HepG2 (cell line): ENCODE results near the gene KHNYN. TPM values are rescaled to one million over a fixed set of nuclear protein-coding genes. Genes with fewer than 3 reads are reported as not detected.

Source experiments
- GLI4 ChIP-seq: sonication (generic); formaldehyde crosslinking; IDR thresholded peaks from 2 replicates; pipeline ENCODE4 v1.5.1; 2020; ENCODE audit warnings: missing genetic modification reagents, mild to moderate bottlenecking, moderate library complexity, borderline replicate concordance
- HIVEP1 ChIP-seq: sonication (generic); formaldehyde crosslinking; IDR thresholded peaks from 2 replicates; pipeline ENCODE4 v1.4.0; 2020; ENCODE audit warnings: mild to moderate bottlenecking, missing genetic modification reagents
- KDM5B ChIP-seq: sonication (generic); formaldehyde crosslinking; IDR thresholded peaks from 2 replicates; pipeline ENCODE4 v1.4.0; 2020; ENCODE audit warnings: missing genetic modification reagents, mild to moderate bottlenecking, borderline replicate concordance
- KMT2B ChIP-seq: IDR thresholded peaks from 2 replicates; pipeline ENCODE4 v1.6.1; 2016; ENCODE audit warnings: missing genetic modification reagents, missing compliant biosample characterization
- MEF2D ChIP-seq: sonication (generic); formaldehyde crosslinking; IDR thresholded peaks from 2 replicates; pipeline ENCODE4 v1.5.1; 2020; ENCODE audit warnings: mild to moderate bottlenecking, missing genetic modification reagents
- MLLT10 ChIP-seq: sonication (generic); formaldehyde crosslinking; IDR thresholded peaks from 2 replicates; pipeline ENCODE4 v1.4.0; 2020; ENCODE audit warnings: missing genetic modification reagents
- NFIC ChIP-seq: IDR thresholded peaks from 2 replicates; pipeline ENCODE4 v1.6.1; 2012; ENCODE audit warnings: mild to moderate bottlenecking, low read length, inconsistent platforms
- SALL2 ChIP-seq: sonication (generic); formaldehyde crosslinking; IDR thresholded peaks from 2 replicates; pipeline ENCODE4 v1.8.1; 2023; ENCODE audit warnings: mild to moderate bottlenecking, missing genetic modification reagents, inconsistent platforms
- SMAD3 ChIP-seq: sonication (generic); formaldehyde crosslinking; IDR thresholded peaks from 2 replicates; pipeline ENCODE4 v1.4.0; 2020; ENCODE audit warnings: missing genetic modification reagents
- SSRP1 ChIP-seq: IDR thresholded peaks from 2 replicates; pipeline ENCODE4 v1.6.1; 2016; ENCODE audit warnings: control low read depth
- TCF7 ChIP-seq: sonication (generic); IDR thresholded peaks from 2 replicates; pipeline ENCODE4 v1.6.1; 2016; ENCODE audit warnings: antibody characterized with exemption, low read depth
- YEATS2 ChIP-seq: sonication (generic); formaldehyde crosslinking; IDR thresholded peaks from 2 replicates; pipeline ENCODE4 v1.4.0; 2020; ENCODE audit warnings: missing genetic modification reagents, borderline replicate concordance
- ZMYM3 ChIP-seq: sonication (generic); formaldehyde crosslinking; IDR thresholded peaks from 2 replicates; pipeline ENCODE4 v1.5.1; 2020; ENCODE audit warnings: mild to moderate bottlenecking, missing genetic modification reagents
- ZNF292 ChIP-seq: sonication (generic); formaldehyde crosslinking; IDR thresholded peaks from 2 replicates; pipeline ENCODE4 v1.8.1; 2022; ENCODE audit warnings: mild to moderate bottlenecking, low read depth, missing genetic modification reagents, borderline replicate concordance
- ZNF34 ChIP-seq: sonication (generic); formaldehyde crosslinking; IDR thresholded peaks from 2 replicates; pipeline ENCODE4 v1.4.0; 2020; ENCODE audit warnings: mild to moderate bottlenecking, missing genetic modification reagents, borderline replicate concordance
- ZNF343 ChIP-seq: sonication (generic); formaldehyde crosslinking; IDR thresholded peaks from 2 replicates; pipeline ENCODE4 v1.4.0; 2020; ENCODE audit warnings: mild to moderate bottlenecking, missing genetic modification reagents
- ZNF383 ChIP-seq: sonication (generic); formaldehyde crosslinking; IDR thresholded peaks from 2 replicates; pipeline ENCODE4 v1.4.0; 2020; ENCODE audit warnings: missing genetic modification reagents, mild to moderate bottlenecking, borderline replicate concordance
- ZNF598 ChIP-seq: sonication (generic); formaldehyde crosslinking; IDR thresholded peaks from 2 replicates; pipeline ENCODE4 v1.5.1; 2020; ENCODE audit warnings: mild to moderate bottlenecking, missing genetic modification reagents, borderline replicate concordance
- ZNF614 ChIP-seq: IDR thresholded peaks from 2 replicates; pipeline ENCODE4 v1.6.1; 2018; ENCODE audit warnings: missing biosample characterization, missing genetic modification reagents, inconsistent platforms, borderline replicate concordance
- polyA plus RNA-seq, 8 experiments: library from polyadenylated mRNA; depleted of rRNA in 3 of 8; stranded (reverse) in 7 of 8; unstranded in 1 of 8; fragments of >200 nt; fragmentation: Illumina TruSeq in 4 of 8; extraction: Trizol in 4 of 8; gene quantifications; 2 replicates each; pipeline versions ENCODE4 v1.2.1 to v1.2.3, GENCODE V29; 2011 to 2016; ENCODE audit warnings: low read depth in 4 of 8, missing spikeins in 1 of 8, mixed read lengths in 1 of 8; ENCODE audit not compliant: insufficient read depth in 1 of 8
- total RNA-seq, 5 experiments: library from RNA; depleted of rRNA; stranded (reverse); fragments of >200 nt; fragmentation: Illumina TruSeq; extraction: Trizol; gene quantifications; 2 replicates each; pipeline ENCODE4 v1.2.3, GENCODE V29; 2016; ENCODE audit warnings: low read depth in 1 of 5
- TF ChIP-seq, protein P1 (sequence below), 2 experiments: sonication (generic) in 1 of 2; formaldehyde crosslinking in 1 of 2; IDR thresholded peaks; 2 replicates each; pipeline versions ENCODE4 v1.4.0 to v1.6.1; 2018 to 2020; ENCODE audit warnings: missing genetic modification reagents in 2 of 2, borderline replicate concordance in 1 of 2, low read depth in 1 of 2, mild to moderate bottlenecking in 1 of 2, missing biosample characterization in 1 of 2
- TF ChIP-seq, protein P2 (sequence below): sonication (generic); formaldehyde crosslinking; IDR thresholded peaks from 2 replicates; pipeline ENCODE4 v1.5.0; 2020; ENCODE audit warnings: mild to moderate bottlenecking, missing genetic modification reagents, moderate library complexity
- TF ChIP-seq, protein P3 (sequence below), 2 experiments: sonication (generic) in 1 of 2; formaldehyde crosslinking in 1 of 2; IDR thresholded peaks; 2 replicates each; pipeline versions ENCODE4 v1.5.1 to v1.6.1; 2011 to 2020; ENCODE audit warnings: borderline replicate concordance in 1 of 2, low read depth in 1 of 2, low read length in 1 of 2, mild to moderate bottlenecking in 1 of 2, missing genetic modification reagents in 1 of 2, moderate library complexity in 1 of 2
- TF ChIP-seq, protein P4 (sequence below): sonication (generic); formaldehyde crosslinking; IDR thresholded peaks from 2 replicates; pipeline ENCODE4 v1.4.0; 2020; ENCODE audit warnings: mild to moderate bottlenecking, missing genetic modification reagents

Gene KHNYN
- total and polyA plus RNA-seq, 2 of the 13 experiments (the other 11 are each of a cell fraction or from before 2014, with no cell fraction given) = 52.8 to 75.7 TPM

DNA sequence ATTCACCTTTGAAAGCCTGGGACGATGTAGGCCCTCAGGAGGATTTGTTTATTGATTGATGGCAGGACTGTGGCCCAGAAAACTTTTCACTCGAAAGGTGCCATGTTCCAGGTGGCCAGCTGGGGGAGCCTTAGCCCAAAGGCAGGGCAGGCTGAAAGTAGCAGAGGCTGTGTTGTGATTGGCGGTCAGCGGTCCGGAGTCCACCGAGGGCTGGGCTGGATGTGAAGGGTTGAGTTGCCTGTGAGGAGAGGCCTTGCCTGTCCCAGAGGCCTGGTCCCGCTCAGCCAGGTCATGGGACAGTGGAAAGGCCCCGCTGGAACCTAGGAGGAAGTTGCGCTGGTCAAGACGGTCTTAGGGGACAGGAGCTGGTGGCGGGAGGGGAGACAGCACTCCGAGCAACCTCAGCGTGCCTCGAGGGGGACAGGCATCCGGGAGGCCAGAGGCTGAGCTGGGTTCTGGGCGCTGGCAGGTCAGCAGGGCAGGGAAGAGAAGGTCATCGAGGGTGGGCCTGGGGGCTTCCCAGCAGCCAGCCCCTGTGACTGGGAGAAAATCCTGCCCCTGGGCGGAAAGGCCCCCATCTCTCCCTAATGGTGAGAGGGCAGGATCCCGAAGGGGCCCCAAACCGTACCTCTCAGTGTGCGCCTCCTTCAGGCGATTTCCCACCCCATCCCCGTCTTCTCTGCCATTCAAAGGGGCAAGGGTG lies 52.0 kb downstream of the KHNYN start (continued):
- TF ChIP-seq, protein P1, sequence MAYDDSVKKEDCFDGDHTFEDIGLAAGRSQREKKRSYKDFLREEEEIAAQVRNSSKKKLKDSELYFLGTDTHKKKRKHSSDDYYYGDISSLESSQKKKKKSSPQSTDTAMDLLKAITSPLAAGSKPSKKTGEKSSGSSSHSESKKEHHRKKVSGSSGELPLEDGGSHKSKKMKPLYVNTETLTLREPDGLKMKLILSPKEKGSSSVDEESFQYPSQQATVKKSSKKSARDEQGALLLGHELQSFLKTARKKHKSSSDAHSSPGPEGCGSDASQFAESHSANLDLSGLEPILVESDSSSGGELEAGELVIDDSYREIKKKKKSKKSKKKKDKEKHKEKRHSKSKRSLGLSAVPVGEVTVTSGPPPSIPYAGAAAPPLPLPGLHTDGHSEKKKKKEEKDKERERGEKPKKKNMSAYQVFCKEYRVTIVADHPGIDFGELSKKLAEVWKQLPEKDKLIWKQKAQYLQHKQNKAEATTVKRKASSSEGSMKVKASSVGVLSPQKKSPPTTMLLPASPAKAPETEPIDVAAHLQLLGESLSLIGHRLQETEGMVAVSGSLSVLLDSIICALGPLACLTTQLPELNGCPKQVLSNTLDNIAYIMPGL (CRISPR knock-in tag; IDR thresholded peaks at IDR 0.05; ENCODE audit: borderline replicate concordance in 1 of 2, low read depth in 1 of 2) = peak; percentile 94 to 98
- TF ChIP-seq ZMYM3 (CRISPR knock-in tag) (peak; percentile 96), ZNF598 (peak; percentile 98), MLLT10 (CRISPR knock-in tag) (no peak), SALL2 (CRISPR knock-in tag) (peak; percentile 78), ZNF614 (peak; percentile 97), KMT2B (CRISPR knock-in tag) (0 out of 2 replicates have a peak, but pooled peaks have one; percentile 49), MEF2D (peak; percentile 89; the same call in 1 of the 2 replicates), ZNF383 (CRISPR knock-in tag) (0 out of 2 replicates have a peak, but pooled peaks have one; percentile 83), ZNF343 (CRISPR knock-in tag) (peak; percentile 91), ZNF34 (CRISPR knock-in tag) (peak; percentile 68; the same call in 1 of the 2 replicates), TCF7 (no peak), SSRP1 (CRISPR knock-in tag) (no peak), SMAD3 (peak; percentile 93), HIVEP1 (CRISPR knock-in tag) (peak; percentile 90), YEATS2 (CRISPR knock-in tag) (peak; percentile 95), GLI4 (CRISPR knock-in tag) (no peak; the same call in 1 of the 2 replicates), NFIC (no peak), ZNF292 (CRISPR knock-in tag) (peak; percentile 98), KDM5B (CRISPR knock-in tag) (peak; percentile 93)
- TF ChIP-seq, protein P2, sequence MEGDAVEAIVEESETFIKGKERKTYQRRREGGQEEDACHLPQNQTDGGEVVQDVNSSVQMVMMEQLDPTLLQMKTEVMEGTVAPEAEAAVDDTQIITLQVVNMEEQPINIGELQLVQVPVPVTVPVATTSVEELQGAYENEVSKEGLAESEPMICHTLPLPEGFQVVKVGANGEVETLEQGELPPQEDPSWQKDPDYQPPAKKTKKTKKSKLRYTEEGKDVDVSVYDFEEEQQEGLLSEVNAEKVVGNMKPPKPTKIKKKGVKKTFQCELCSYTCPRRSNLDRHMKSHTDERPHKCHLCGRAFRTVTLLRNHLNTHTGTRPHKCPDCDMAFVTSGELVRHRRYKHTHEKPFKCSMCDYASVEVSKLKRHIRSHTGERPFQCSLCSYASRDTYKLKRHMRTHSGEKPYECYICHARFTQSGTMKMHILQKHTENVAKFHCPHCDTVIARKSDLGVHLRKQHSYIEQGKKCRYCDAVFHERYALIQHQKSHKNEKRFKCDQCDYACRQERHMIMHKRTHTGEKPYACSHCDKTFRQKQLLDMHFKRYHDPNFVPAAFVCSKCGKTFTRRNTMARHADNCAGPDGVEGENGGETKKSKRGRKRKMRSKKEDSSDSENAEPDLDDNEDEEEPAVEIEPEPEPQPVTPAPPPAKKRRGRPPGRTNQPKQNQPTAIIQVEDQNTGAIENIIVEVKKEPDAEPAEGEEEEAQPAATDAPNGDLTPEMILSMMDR (CRISPR knock-in tag) = peak; percentile 100
- TF ChIP-seq, protein P3, sequence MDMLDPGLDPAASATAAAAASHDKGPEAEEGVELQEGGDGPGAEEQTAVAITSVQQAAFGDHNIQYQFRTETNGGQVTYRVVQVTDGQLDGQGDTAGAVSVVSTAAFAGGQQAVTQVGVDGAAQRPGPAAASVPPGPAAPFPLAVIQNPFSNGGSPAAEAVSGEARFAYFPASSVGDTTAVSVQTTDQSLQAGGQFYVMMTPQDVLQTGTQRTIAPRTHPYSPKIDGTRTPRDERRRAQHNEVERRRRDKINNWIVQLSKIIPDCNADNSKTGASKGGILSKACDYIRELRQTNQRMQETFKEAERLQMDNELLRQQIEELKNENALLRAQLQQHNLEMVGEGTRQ (IDR thresholded peaks at IDR 0.05; ENCODE audit: low read depth, low read length) = peak; percentile 19; the same call in 1 of the 2 replicates
- TF ChIP-seq, protein P3 (CRISPR knock-in tag; IDR thresholded peaks at IDR 0.05; ENCODE audit: borderline replicate concordance) = 0 out of 2 replicates have a peak, but pooled peaks have one; percentile 20
- TF ChIP-seq, protein P4, sequence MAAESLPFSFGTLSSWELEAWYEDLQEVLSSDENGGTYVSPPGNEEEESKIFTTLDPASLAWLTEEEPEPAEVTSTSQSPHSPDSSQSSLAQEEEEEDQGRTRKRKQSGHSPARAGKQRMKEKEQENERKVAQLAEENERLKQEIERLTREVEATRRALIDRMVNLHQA (CRISPR knock-in tag) = no peak
